HepG2 (cell line): ENCODE measurements around the gene MOGAT3. TPM values are rescaled to one million over a fixed set of nuclear protein-coding genes. Genes with fewer than 3 reads are reported as not detected.

Experiments used
- AGO1 ChIP-seq: fragments of 200-400 bp; formaldehyde crosslinking; IDR thresholded peaks from 2 replicates; pipeline ENCODE4 v1.6.1; 2017; ENCODE audit warnings: mild to moderate bottlenecking, low read depth, low read length, moderate library complexity; ENCODE audit not compliant: poor library complexity, severe bottlenecking
- CEBPB ChIP-seq: IDR thresholded peaks from 2 replicates; pipeline ENCODE4 v1.6.1; 2011; ENCODE audit warnings: low read depth, low read length, improper control_type of control experiment, borderline replicate concordance
- EZH2 ChIP-seq: conservative IDR thresholded peaks from 2 replicates; pipeline ENCODE4 v1.6.1; 2012; ENCODE audit warnings: mild to moderate bottlenecking, low read depth, low read length, moderate library complexity
- FOSL2 ChIP-seq: sonication (generic); formaldehyde crosslinking; IDR thresholded peaks from 2 replicates; pipeline ENCODE4 v1.4.0; 2020; ENCODE audit warnings: missing genetic modification reagents
- HMG20B ChIP-seq: conservative IDR thresholded peaks from 2 replicates; pipeline ENCODE4 v1.6.1; 2016; ENCODE audit warnings: missing genetic modification reagents, missing compliant biosample characterization
- HNF4G ChIP-seq, 2 experiments: sonication (generic) in 1 of 2; formaldehyde crosslinking in 1 of 2; IDR thresholded peaks; 2 replicates each; pipeline versions ENCODE4 v1.4.0 to v1.6.1; 2011 to 2020; ENCODE audit warnings: borderline replicate concordance in 2 of 2, low read depth in 2 of 2, mild to moderate bottlenecking in 2 of 2, low read length in 1 of 2, missing genetic modification reagents in 1 of 2, moderate library complexity in 1 of 2
- KLF16 ChIP-seq, 2 experiments: sonication (generic) in 1 of 2; formaldehyde crosslinking in 1 of 2; IDR thresholded peaks; 2 replicates each; pipeline versions ENCODE4 v1.6.1 to v1.8.0; 2016 to 2023; ENCODE audit warnings: missing genetic modification reagents in 2 of 2, missing compliant biosample characterization in 1 of 2
- LCORL ChIP-seq, 2 experiments: fragments of 450-650 bp in 1 of 2; sonication (generic) in 1 of 2; formaldehyde crosslinking in 1 of 2; IDR thresholded peaks; 2 replicates each; pipeline versions ENCODE4 v1.5.0 to v1.6.1; 2017 to 2020; ENCODE audit warnings: antibody characterized with exemption in 1 of 2, missing genetic modification reagents in 1 of 2
- NFE2L1 ChIP-seq: sonication (generic); formaldehyde crosslinking; IDR thresholded peaks from 2 replicates; pipeline ENCODE4 v1.4.0; 2020; ENCODE audit warnings: missing genetic modification reagents, mild to moderate bottlenecking, borderline replicate concordance
- NONO ChIP-seq, 2 experiments: fragments of 450-650 bp in 1 of 2; sonication (generic) in 1 of 2; formaldehyde crosslinking in 1 of 2; IDR thresholded peaks in 1 of 2; conservative IDR thresholded peaks in 1 of 2; 2 replicates each; pipeline versions ENCODE4 v1.6.1 to v1.8.0; 2017 to 2022; ENCODE audit warnings: mild to moderate bottlenecking in 1 of 2, missing genetic modification reagents in 1 of 2, moderate library complexity in 1 of 2
- NR2F6 ChIP-seq, 2 experiments: IDR thresholded peaks; 2 replicates each; pipeline ENCODE4 v1.6.1; 2016; ENCODE audit warnings: antibody characterized with exemption in 1 of 2, mild to moderate bottlenecking in 1 of 2
- PCBP2 ChIP-seq: fragments of 200-400 bp; formaldehyde crosslinking; optimal IDR thresholded peaks from 2 replicates; pipeline ENCODE3; 2018; ENCODE audit warnings: low read length, low read depth; ENCODE audit not compliant: poor library complexity, severe bottlenecking
- SALL1 ChIP-seq: sonication (generic); formaldehyde crosslinking; IDR thresholded peaks from 2 replicates; pipeline ENCODE4 v1.8.0; 2022; ENCODE audit warnings: mild to moderate bottlenecking, missing genetic modification reagents
- SMYD3 ChIP-seq: sonication (generic); formaldehyde crosslinking; IDR thresholded peaks from 2 replicates; pipeline ENCODE4 v1.8.1; 2023; ENCODE audit warnings: mild to moderate bottlenecking, missing genetic modification reagents
- SOX5 ChIP-seq: IDR thresholded peaks from 2 replicates; pipeline ENCODE4 v1.6.1; 2016; ENCODE audit warnings: borderline replicate concordance
- TGIF2 ChIP-seq: IDR thresholded peaks from 2 replicates; pipeline ENCODE4 v1.6.1; 2016; ENCODE audit warnings: control low read depth, missing compliant biosample characterization
- U2AF1 ChIP-seq: fragments of 200-400 bp; formaldehyde crosslinking; optimal IDR thresholded peaks from 2 replicates; pipeline ENCODE3; 2017; ENCODE audit warnings: mild to moderate bottlenecking, low read depth, low read length
- ZFY ChIP-seq: sonication (generic); formaldehyde crosslinking; IDR thresholded peaks from 2 replicates; pipeline ENCODE4 v1.4.0; 2020; ENCODE audit warnings: missing genetic modification reagents
- ZSCAN31 ChIP-seq: sonication (generic); formaldehyde crosslinking; IDR thresholded peaks from 2 replicates; pipeline ENCODE4 v1.5.0; 2020; ENCODE audit warnings: low read depth, mild to moderate bottlenecking, missing genetic modification reagents
- polyA plus RNA-seq, 8 experiments: library from polyadenylated mRNA; depleted of rRNA in 3 of 8; stranded (reverse) in 7 of 8; unstranded in 1 of 8; fragments of >200 nt; fragmentation: Illumina TruSeq in 4 of 8; extraction: Trizol in 4 of 8; gene quantifications; 2 replicates each; pipeline versions ENCODE4 v1.2.1 to v1.2.3, GENCODE V29; 2011 to 2016; ENCODE audit warnings: low read depth in 4 of 8, missing spikeins in 1 of 8, mixed read lengths in 1 of 8; ENCODE audit not compliant: insufficient read depth in 1 of 8
- total RNA-seq, 5 experiments: library from RNA; depleted of rRNA; stranded (reverse); fragments of >200 nt; fragmentation: Illumina TruSeq; extraction: Trizol; gene quantifications; 2 replicates each; pipeline ENCODE4 v1.2.3, GENCODE V29; 2016; ENCODE audit warnings: low read depth in 1 of 5
- TF ChIP-seq, protein P1 (sequence below): sonication (generic); formaldehyde crosslinking; IDR thresholded peaks from 2 replicates; pipeline ENCODE4 v1.4.0; 2020; ENCODE audit warnings: low read depth, missing genetic modification reagents
- TF ChIP-seq, protein P2 (sequence below): sonication (generic); formaldehyde crosslinking; IDR thresholded peaks from 2 replicates; pipeline ENCODE4 v1.4.0; 2020; ENCODE audit warnings: mild to moderate bottlenecking, missing genetic modification reagents

MOGAT3 gene
- total and polyA plus RNA-seq, 2 of the 13 experiments (the other 11 are each of a cell fraction or from before 2014, with no cell fraction given): 22.5 to 30.5 TPM

DNA sequence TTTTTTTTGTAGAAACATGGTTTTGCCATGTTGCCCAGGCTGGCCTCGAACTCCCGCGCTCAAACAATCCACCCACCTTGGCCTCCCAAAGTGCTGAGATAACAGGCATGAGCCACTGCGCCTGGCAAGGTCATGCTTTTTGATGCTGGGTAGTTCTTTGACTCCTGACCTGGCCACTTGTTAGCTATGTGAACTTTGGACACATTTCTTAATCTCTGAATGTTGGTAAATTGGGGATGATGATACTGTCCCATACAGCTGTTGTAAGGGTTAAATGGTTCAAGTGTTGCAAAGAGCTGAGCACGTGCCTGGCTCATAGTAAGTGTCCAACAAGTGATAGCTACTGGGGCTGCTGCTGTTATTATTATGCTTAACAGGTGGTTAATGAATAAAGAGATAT is 19.5 kb upstream of the MOGAT3 start (continued):
- TF ChIP-seq AGO1 (no peak), U2AF1 (no peak), FOSL2 (peak; percentile 50), LCORL (IDR thresholded peaks at IDR 0.05) (no peak), LCORL (CRISPR knock-in tag; IDR thresholded peaks at IDR 0.05) (peak; percentile 54; the same call in 1 of the 2 replicates), HMG20B (CRISPR knock-in tag) (no peak), ZSCAN31 (no peak), SOX5 (CRISPR knock-in tag) (0 out of 2 replicates have a peak, but pooled peaks have one; percentile 11), SMYD3 (CRISPR knock-in tag) (no peak), KLF16 (CRISPR knock-in tag; IDR thresholded peaks at IDR 0.05) (0 out of 4 replicates have a peak, but pooled peaks of 1 of the 2 experiments have one; percentile 23), SALL1 (CRISPR knock-in tag) (peak; percentile 48), NFE2L1 (CRISPR knock-in tag) (no peak), HNF4G (IDR thresholded peaks at IDR 0.05; ENCODE audit: borderline replicate concordance, low read depth, low read length) (peak; percentile 73; the same call in 1 of the 2 replicates), HNF4G (CRISPR knock-in tag; IDR thresholded peaks at IDR 0.05; ENCODE audit: borderline replicate concordance, low read depth) (peak; percentile 53; the same call in 1 of the 2 replicates), NONO (IDR thresholded peaks at IDR 0.05) (no peak), NONO (CRISPR knock-in tag; conservative IDR thresholded peaks at IDR 0.05) (peak; percentile 26; the same call in 1 of the 2 replicates), EZH2 (no peak), ZFY (CRISPR knock-in tag) (no peak), PCBP2 (no peak), NR2F6 (IDR thresholded peaks at IDR 0.05) (peak; percentile 74), NR2F6 (CRISPR knock-in tag; IDR thresholded peaks at IDR 0.05) (peak; percentile 82), TGIF2 (peak; percentile 85), CEBPB (peak; percentile 64; the same call in 1 of the 2 replicates)
- TF ChIP-seq, protein P1, sequence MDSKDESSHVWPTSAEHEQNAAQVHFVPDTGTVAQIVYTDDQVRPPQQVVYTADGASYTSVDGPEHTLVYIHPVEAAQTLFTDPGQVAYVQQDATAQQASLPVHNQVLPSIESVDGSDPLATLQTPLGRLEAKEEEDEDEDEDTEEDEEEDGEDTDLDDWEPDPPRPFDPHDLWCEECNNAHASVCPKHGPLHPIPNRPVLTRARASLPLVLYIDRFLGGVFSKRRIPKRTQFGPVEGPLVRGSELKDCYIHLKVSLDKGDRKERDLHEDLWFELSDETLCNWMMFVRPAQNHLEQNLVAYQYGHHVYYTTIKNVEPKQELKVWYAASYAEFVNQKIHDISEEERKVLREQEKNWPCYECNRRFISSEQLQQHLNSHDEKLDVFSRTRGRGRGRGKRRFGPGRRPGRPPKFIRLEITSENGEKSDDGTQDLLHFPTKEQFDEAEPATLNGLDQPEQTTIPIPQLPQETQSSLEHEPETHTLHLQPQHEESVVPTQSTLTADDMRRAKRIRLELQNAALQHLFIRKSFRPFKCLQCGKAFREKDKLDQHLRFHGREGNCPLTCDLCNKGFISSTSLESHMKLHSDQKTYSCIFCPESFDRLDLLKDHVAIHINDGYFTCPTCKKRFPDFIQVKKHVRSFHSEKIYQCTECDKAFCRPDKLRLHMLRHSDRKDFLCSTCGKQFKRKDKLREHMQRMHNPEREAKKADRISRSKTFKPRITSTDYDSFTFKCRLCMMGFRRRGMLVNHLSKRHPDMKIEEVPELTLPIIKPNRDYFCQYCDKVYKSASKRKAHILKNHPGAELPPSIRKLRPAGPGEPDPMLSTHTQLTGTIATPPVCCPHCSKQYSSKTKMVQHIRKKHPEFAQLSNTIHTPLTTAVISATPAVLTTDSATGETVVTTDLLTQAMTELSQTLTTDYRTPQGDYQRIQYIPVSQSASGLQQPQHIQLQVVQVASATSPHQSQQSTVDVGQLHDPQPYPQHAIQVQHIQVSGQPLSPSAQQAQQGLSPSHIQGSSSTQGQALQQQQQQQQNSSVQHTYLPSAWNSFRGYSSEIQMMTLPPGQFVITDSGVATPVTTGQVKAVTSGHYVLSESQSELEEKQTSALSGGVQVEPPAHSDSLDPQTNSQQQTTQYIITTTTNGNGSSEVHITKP: no peak
- TF ChIP-seq, protein P2, sequence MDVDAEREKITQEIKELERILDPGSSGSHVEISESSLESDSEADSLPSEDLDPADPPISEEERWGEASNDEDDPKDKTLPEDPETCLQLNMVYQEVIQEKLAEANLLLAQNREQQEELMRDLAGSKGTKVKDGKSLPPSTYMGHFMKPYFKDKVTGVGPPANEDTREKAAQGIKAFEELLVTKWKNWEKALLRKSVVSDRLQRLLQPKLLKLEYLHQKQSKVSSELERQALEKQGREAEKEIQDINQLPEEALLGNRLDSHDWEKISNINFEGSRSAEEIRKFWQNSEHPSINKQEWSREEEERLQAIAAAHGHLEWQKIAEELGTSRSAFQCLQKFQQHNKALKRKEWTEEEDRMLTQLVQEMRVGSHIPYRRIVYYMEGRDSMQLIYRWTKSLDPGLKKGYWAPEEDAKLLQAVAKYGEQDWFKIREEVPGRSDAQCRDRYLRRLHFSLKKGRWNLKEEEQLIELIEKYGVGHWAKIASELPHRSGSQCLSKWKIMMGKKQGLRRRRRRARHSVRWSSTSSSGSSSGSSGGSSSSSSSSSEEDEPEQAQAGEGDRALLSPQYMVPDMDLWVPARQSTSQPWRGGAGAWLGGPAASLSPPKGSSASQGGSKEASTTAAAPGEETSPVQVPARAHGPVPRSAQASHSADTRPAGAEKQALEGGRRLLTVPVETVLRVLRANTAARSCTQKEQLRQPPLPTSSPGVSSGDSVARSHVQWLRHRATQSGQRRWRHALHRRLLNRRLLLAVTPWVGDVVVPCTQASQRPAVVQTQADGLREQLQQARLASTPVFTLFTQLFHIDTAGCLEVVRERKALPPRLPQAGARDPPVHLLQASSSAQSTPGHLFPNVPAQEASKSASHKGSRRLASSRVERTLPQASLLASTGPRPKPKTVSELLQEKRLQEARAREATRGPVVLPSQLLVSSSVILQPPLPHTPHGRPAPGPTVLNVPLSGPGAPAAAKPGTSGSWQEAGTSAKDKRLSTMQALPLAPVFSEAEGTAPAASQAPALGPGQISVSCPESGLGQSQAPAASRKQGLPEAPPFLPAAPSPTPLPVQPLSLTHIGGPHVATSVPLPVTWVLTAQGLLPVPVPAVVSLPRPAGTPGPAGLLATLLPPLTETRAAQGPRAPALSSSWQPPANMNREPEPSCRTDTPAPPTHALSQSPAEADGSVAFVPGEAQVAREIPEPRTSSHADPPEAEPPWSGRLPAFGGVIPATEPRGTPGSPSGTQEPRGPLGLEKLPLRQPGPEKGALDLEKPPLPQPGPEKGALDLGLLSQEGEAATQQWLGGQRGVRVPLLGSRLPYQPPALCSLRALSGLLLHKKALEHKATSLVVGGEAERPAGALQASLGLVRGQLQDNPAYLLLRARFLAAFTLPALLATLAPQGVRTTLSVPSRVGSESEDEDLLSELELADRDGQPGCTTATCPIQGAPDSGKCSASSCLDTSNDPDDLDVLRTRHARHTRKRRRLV (CRISPR knock-in tag): no peak
